H1 (cell line): ENCODE measurements around the gene ZNF367. TPM values are rescaled to one million over a fixed set of nuclear protein-coding genes. Genes with fewer than 3 reads are reported as not detected.

Experiments
- ATF2 ChIP-seq: IDR thresholded peaks from 2 replicates; pipeline ENCODE4 v1.6.1; 2012; ENCODE audit warnings: low read length, inconsistent platforms
- ATF3 ChIP-seq: IDR thresholded peaks from 2 replicates; pipeline ENCODE4 v1.6.1; 2011; ENCODE audit warnings: low read depth, mild to moderate bottlenecking, low read length; ENCODE audit not compliant: insufficient read depth
- BACH1 ChIP-seq: IDR thresholded peaks from 2 replicates; pipeline ENCODE4 v1.6.1; 2012; ENCODE audit warnings: low read length, improper control_type of control experiment
- EGR1 ChIP-seq: IDR thresholded peaks from 2 replicates; pipeline ENCODE4 v1.6.1; 2011; ENCODE audit warnings: low read depth, low read length, borderline replicate concordance
- GABPA ChIP-seq: IDR thresholded peaks from 2 replicates; pipeline ENCODE4 v1.6.1; 2011; ENCODE audit warnings: mild to moderate bottlenecking, low read length, moderate library complexity, borderline replicate concordance; ENCODE audit not compliant: insufficient read depth
- KDM4A ChIP-seq: IDR thresholded peaks from one replicate; pipeline ENCODE4 v1.7.1; 2012; ENCODE audit warnings: low read depth, mild to moderate bottlenecking, moderate library complexity, low read length, inconsistent platforms; ENCODE audit not compliant: severe bottlenecking
- NANOG ChIP-seq: IDR thresholded peaks from 2 replicates; pipeline ENCODE4 v1.6.1; 2011; ENCODE audit warnings: low read length, low read depth, mild to moderate bottlenecking, inconsistent platforms; ENCODE audit not compliant: insufficient read depth, poor library complexity, severe bottlenecking
- SP1 ChIP-seq: IDR thresholded peaks from 2 replicates; pipeline ENCODE4 v1.6.1; 2011; ENCODE audit warnings: low read depth, low read length
- SP4 ChIP-seq: IDR thresholded peaks from 2 replicates; pipeline ENCODE4 v1.6.1; 2012; ENCODE audit warnings: low read length, inconsistent platforms
- SUZ12 ChIP-seq: fragments of 200-600 bp; sonication (generic); IDR thresholded peaks from 2 replicates; pipeline ENCODE4 v1.6.1; 2012; ENCODE audit warnings: mild to moderate bottlenecking, inconsistent platforms, low read length, moderate library complexity, mixed read lengths
- TAF1 ChIP-seq: IDR thresholded peaks from 2 replicates; pipeline ENCODE4 v1.6.1; 2011; ENCODE audit warnings: mild to moderate bottlenecking, low read depth, low read length
- TBP ChIP-seq: IDR thresholded peaks from 2 replicates; pipeline ENCODE4 v1.6.1; 2011; ENCODE audit warnings: low read depth, low read length, improper control_type of control experiment
- polyA plus RNA-seq, 7 experiments: library from polyadenylated mRNA; depleted of rRNA in 3 of 7; stranded (reverse) in 5 of 7; unstranded in 2 of 7; fragments of >200 nt in 5 of 7; fragments of 200-250 nt in 2 of 7; gene quantifications; 1 replicate in 5 of 7; 2 replicates in 1 of 7; 4 replicates in 1 of 7; pipeline versions ENCODE4 v1.2.1 to v1.2.3, GENCODE V29; 2011 to 2013; ENCODE audit warnings: missing spikeins in 2 of 7, mixed read lengths in 2 of 7
- total RNA-seq: library from RNA; stranded (reverse); fragmentation: NEBNext Ultra II Directional; extraction: Animal tissue kit (Norgen Biotek cat#: 25700); gene quantifications from 2 replicates; pipeline ENCODE4 v1.2.1, GENCODE V29; 2021

The ZNF367 gene
- total and polyA plus RNA-seq, 2 of the 8 experiments (the other 6 are each of a cell fraction or from before 2014, with no cell fraction given), result 2.2 to 8.2 TPM

- TF ChIP-seq TBP, result peak; percentile 61
- no peak for TF ChIP-seq NANOG
- no peak for TF ChIP-seq GABPA
- TF ChIP-seq ATF3, result no peak
- peak; percentile 51 for TF ChIP-seq BACH1
- TF ChIP-seq ATF2, result no peak
- TF ChIP-seq KDM4A, result peak; percentile 18
- peak; percentile 73 for TF ChIP-seq TAF1
- TF ChIP-seq SP1, result peak; percentile 76; the same call in 1 of the 2 replicates
- TF ChIP-seq SUZ12, result no peak
- TF ChIP-seq SP4, result peak; percentile 4; the same call in 1 of the 2 replicates
- TF ChIP-seq EGR1, result no peak
- TF ChIP-seq, all 59 proteins: peak for 15
Measured at GRCh38 chr9:96418083-96418919, at the start of gene ZNF367 (continued).
